AG04449 (cell line): ENCODE measurements around the gene SAMM50.

ENCODE experiments used
- CTCF ChIA-PET: fragments of 350-600 bp; formaldehyde crosslinking; extraction: SDS; loops from one replicate; lab custom pipeline; 2021; ENCODE audit warnings: antibody characterized with exemption; lab: Yijun Ruan, JAX
- POLR2A ChIA-PET: fragments of 400-600, 350-600 bp; formaldehyde crosslinking; extraction: SDS; loops from one replicate; lab custom pipeline; 2020; ENCODE audit warnings: antibody characterized with exemption, inconsistent platforms; lab: Yijun Ruan, JAX
- DNase-seq: peaks from one replicate; pipeline ENCODE4 v3.0.0-alpha.2; 2010; ENCODE audit warnings: low read depth, low spot score
- H3K4me3 ChIP-seq: 2 replicates; pipeline ENCODE4 v1.5.1; 2011; ENCODE audit warnings: low read depth, mild to moderate bottlenecking, control low read depth, low read length
- TF ChIP-seq, protein P1 (sequence below): IDR thresholded peaks from one replicate; pipeline ENCODE4 v1.5.1; 2011; ENCODE audit warnings: mild to moderate bottlenecking, moderate library complexity, low read length, control low read depth, inconsistent platforms; ENCODE audit not compliant: insufficient read depth; ENCODE audit errors: missing control alignments

Gene SAMM50

GRCh38 chr22:43951391-43951790 is 3.9 kb upstream of the SAMM50 start:
- POLR2A ChIA-PET = no interaction called here
- DNase-seq = no peak
- CTCF ChIA-PET = interaction anchor here (1.1 to 3.1 kb wide), 2 partner anchors 9 to 66 kb away, joined by 3 to 11 read pairs; no protein-coding TSS in a partner anchor
- no peak overlapping the region for H3K4me3 ChIP-seq
- TF ChIP-seq, protein P1, sequence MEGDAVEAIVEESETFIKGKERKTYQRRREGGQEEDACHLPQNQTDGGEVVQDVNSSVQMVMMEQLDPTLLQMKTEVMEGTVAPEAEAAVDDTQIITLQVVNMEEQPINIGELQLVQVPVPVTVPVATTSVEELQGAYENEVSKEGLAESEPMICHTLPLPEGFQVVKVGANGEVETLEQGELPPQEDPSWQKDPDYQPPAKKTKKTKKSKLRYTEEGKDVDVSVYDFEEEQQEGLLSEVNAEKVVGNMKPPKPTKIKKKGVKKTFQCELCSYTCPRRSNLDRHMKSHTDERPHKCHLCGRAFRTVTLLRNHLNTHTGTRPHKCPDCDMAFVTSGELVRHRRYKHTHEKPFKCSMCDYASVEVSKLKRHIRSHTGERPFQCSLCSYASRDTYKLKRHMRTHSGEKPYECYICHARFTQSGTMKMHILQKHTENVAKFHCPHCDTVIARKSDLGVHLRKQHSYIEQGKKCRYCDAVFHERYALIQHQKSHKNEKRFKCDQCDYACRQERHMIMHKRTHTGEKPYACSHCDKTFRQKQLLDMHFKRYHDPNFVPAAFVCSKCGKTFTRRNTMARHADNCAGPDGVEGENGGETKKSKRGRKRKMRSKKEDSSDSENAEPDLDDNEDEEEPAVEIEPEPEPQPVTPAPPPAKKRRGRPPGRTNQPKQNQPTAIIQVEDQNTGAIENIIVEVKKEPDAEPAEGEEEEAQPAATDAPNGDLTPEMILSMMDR = no peak

DNA sequence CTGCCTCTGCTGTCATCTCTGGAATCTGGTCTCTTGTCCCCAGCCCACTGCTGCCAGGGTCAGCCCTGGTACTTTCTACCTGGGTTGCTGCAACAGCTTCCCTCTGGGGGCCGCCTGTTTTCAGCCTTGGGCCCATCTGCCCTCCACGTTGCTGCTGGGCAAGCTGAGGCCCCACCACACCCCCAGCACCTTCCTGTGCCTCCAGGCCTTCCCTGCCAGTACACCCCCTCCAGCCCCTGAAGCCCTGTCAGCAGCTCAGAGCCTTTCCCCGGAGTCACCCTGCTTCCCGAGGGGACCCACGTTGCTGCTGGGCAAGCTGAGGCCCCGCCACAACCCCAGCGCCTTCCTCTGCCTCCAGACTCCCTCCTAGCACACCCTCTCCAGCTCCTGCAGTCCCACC is 3.3 kb upstream of the SAMM50 start:
- CTCF ChIA-PET = interaction anchor here (0.6 to 3.1 kb wide), 5 partner anchors 9 to 675 kb away, joined by 3 to 11 read pairs (median 3); no protein-coding TSS in a partner anchor
- no peak overlapping the region for H3K4me3 ChIP-seq
- no peak for DNase-seq
- POLR2A ChIA-PET = no interaction called here
- TF ChIP-seq, protein P1 = no peak

DNA sequence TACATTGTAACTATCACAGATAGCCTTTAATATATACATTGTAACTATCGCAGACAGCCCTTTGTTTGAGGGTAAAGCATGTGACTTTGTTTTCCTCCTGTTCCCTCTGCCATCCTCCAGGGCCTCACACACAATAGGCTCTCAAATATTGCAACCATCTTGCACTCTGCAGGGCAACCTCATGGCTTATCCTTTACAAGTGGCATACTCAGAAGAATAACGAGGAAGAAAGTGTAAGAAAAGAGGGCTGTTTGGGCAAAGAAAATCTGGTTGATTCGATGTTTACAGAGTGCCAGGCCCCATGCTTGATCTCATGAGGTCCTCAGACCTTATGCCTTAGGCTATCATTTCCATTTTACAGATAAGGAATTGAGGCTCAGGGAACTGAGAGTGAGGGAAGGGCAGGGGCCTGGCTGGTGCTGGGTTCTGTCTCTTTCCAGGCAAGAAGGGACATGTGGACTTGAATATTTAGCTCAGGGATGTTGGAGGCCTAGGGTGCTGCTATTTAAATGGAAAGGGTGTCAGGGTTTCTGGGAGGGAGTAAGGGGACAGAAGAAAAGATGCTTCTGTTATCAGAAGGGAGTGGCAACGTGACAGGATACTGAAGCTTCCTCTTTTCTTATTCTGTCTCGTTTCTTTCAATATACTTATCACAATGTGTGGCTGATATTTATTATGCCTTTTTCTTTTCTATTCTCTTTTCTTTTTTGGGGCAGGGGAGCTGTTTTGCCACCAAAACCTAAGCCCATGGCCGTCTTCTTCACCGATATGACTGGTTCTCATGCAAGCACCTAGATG is 1.1 kb upstream of the SAMM50 start:
- CTCF ChIA-PET = interaction anchor here (0.9 to 1.8 kb wide), 8 partner anchors 9 to 673 kb away, joined by 3 to 37 read pairs (median 4); no protein-coding TSS in a partner anchor
- no peak for DNase-seq
- H3K4me3 ChIP-seq = peak overlapping the region; percentile 98
- TF ChIP-seq, protein P1 = no peak
- POLR2A ChIA-PET = interaction anchor here (1.6 kb wide), 1 partner anchor 128 kb away, joined by 6 read pairs; no protein-coding TSS in a partner anchor

DNA sequence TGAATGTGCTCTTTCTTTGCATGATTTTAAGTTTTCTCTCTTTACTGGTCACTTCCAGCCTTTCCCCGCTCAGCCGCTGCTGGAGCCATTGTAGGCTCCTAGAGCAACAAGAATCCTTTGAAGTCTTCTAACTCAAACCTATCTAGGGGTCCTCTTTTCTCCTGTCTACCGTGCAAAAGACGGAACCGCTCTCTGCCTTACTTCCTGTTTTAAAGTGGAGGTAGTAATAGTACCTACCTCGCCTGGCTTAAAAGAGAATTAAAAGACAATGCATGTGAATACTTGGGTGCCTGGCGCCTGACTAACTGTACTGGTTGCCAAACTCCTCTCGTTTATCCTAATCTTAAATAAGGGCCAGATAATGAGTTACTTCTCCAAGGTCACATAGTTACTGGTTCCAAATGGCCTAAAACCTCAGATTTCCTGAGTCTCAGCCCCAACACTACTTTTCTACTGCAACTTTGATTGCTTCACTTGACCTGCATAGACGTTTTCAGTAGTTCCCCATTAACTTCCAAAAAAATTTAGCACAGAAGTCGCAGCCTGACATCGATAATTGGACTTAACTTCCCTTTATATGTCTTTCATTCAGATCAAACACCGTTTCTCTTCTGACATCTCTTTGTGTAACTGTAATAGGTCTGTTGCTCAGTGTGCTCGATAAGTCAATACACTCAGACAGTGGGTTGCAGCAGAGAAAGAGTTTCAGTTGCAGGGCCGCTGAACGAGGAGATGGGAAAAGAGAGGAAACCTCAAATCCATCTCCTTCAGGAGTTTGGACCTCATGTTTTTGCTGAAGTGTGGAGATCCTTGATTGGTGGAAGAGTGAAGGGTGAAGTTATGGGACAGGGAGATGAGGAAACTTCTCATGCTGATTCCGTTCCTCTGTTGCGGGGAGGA is 891 bp downstream of the SAMM50 start:
- H3K4me3 ChIP-seq = peak overlapping the region; percentile 98
- TF ChIP-seq, protein P1 = no peak
- DNase-seq = no peak
- POLR2A ChIA-PET = interaction anchor here (1.1 to 1.6 kb wide), 3 partner anchors 10 to 129 kb away, joined by 4 to 6 read pairs (median 4); no protein-coding TSS in a partner anchor
- CTCF ChIA-PET = interaction anchor here (0.8 to 1.0 kb wide), 4 partner anchors 11 to 670 kb away, joined by 3 to 5 read pairs (median 4); no protein-coding TSS in a partner anchor

DNA sequence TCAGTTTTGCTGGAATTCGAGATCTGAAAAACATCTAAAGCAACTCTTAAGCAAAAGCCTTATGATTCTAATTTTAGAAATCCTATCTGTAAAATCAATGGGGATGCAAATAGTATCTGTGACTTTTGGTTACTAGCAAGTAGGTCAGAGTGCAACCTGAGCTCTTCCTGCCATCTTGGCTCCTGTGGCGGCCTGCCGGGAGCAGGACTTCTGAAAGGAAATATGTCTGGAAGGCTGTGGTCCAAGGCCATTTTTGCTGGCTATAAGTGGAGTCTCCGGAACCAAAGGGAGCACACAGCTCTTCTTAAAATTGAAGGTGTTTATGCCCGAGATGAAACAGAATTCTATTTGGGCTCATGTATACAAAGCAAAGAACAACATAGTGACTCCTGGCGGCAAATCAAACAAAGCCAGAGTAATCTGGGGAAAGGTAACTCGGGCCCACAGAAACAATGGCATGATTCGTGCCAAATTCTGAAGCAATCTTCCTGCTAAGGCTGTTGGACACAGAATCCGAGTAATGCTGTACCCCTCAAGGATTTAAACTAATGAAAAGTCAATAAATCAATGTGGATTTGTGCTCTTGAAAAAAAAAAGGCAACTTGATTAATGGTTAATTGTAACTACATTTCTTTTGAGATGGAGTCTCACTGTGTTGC is 1.7 kb downstream of the SAMM50 start:
- no peak for DNase-seq
- H3K4me3 ChIP-seq = no peak overlapping the region
- CTCF ChIA-PET = interaction anchor here (0.8 to 1.0 kb wide), 3 partner anchors 11 to 669 kb away, joined by 3 to 5 read pairs (median 4); no protein-coding TSS in a partner anchor
- TF ChIP-seq, protein P1 = no peak
- POLR2A ChIA-PET = no interaction called here
